ENCODE results near the gene GSN.

The GSN gene

DNA sequence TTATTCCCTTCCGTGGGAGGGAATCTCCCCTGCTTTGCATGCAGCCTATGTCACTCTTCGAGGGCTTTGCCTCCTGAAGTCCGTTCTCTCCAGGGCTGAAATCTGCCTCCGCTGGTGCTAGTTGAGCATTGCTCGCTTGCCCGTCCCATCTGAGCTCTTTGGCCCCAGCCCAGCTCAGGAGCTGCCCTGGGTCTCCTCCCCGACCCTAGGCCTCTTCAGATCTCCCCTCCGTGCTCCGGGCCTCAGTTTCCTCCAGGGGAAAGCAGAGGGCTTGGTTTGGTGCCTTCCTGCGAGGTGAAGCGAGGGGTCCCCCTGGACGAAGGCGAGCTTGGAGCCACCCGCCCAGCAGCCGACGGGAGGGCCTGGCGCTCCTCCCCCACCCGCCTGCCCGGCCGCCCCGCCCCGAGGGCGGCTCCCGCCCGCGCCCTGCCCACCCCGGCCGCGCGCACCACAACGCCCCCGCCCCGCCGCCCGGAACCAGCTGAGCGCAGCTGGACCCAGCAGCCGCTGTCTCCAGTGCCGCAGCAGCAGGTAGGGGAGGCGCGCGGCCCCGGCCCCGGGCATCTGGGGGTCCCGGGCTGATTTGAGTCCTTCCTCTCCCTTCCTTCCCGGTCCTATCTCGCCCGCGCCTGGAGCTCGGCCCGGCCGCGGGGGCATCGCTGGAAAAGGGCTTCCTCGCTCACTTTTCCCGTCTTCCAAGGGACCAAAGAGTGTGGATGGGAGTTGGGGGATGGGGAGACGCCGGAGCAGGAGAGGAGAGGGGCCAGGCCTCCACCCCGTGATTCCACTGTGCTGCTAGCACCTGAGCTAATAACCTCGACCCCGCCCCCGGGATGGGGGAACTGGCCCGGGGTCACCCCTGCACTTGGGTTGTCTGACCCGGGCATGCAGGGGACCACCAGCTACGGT is at the start of gene GSN:
TSS of gene GSN (plus strand) at position 474 of the 909 bp plus-strand sequence. CDS start 33,810 bp downstream, outside the sequence.
- DNase-seq (ENCODE audit: low read depth in 1 of 2, low spot score in 1 of 2): no peak

DNA sequence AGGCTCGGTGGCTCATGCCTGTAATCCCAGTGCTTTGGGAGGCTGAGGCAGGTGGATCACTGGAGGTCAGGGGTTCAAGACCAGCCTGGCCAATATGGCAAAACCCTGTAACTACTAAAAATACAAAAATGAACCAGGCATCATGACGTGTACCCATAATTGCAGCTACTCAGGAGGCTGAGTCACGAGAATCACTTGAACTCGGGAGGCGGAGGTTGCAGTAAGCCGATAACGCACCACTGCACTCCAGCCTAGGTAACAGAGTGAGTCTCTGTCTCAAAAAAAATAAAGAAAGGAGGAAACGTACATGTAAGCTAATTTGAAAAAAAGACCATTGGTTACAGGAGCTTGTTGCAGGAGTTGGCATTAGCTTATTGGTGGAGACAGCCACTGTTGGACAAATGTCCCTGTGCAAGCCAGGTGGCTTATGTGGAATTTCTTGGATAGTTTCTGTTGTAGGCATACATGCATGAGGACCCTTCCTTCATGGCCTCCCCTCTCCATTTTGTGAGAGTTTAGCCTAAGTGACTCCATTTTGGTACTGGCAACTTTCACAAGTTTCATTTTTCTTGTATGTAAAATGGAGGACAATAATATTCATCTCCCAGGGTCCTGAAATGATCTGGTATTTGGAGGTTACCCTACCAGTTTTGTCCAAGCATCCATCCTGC is 49.5 kb upstream of the GSN start:
- DNase-seq (ENCODE audit: low read depth in 1 of 2, low spot score in 1 of 2): no peak

- no peak for DNase-seq (ENCODE audit: low read depth in 1 of 2, low spot score in 1 of 2)
These were observed 48.4 kb upstream of the GSN start for GRCh38 chr9:121219530-121219929.

DNA sequence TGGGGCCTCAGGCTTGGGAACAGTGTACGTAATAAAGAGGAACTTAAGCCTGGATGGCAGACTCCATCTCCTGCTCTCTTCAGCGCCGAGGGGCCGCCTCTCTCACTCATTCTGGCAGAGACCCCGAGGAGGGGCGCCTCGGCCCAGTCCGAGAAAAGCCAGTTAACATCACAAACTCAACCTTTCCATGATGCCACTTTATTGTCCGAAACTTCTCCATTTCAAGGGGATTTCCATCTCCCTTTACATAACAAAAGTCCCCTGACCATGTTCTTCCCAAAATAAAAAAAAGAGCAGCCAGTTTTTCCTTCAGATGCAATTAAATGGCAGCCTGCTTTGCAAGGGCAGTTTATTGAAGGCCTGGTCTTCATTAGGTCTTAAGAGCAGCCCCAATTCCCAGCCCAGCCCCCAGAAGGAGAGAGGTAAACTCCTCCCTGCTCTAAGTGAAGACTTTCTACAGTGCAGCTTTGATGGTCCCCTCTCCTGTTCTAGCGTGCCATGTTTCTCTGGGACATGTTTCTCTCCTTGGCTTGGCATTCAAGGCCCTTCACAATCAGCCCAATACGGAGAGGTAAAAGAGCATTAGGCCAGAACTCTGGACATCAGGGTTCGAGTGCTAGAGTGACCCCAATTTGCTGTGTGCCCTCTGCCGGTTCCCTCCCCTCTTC is 46.8 kb upstream of the GSN start:
- DNase-seq (ENCODE audit: low read depth in 1 of 2, low spot score in 1 of 2): no peak

GRCh38 chr9:121221664-121222055 is 46.3 kb upstream of the GSN start:
- DNase-seq (ENCODE audit: low read depth in 1 of 2, low spot score in 1 of 2): no peak

- no peak for DNase-seq (ENCODE audit: low read depth in 1 of 2, low spot score in 1 of 2)
These were observed 45.3 kb upstream of the GSN start for GRCh38 chr9:121222524-121223171.

- DNase-seq (ENCODE audit: low read depth in 1 of 2, low spot score in 1 of 2): no peak
These were observed 42.7 kb upstream of the GSN start for GRCh38 chr9:121225240-121225639.

DNA sequence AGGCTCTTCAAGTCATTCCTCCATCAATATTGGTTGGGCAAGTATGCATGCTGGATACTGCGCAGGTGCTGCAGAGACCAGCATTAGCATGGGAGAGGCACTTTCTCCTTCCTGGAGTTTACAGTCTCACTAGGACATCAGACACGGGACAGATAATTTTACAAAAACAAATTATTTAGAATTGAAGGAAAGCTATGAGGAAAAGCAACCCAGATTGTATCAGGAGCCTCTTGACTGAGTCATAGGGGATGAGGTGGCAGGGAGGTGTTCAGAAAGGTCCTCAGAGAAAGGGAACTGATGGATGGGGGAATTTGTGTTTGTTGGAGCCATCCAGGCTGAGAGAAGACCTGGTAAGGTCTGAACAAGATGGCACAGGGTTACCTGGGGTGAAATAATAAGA is 41.8 kb upstream of the GSN start:
- DNase-seq (ENCODE audit: low read depth in 1 of 2, low spot score in 1 of 2): no peak

GRCh38 chr9:121227862-121228261 is 40.1 kb upstream of the GSN start:
- DNase-seq (ENCODE audit: low read depth in 1 of 2, low spot score in 1 of 2): no peak

DNA sequence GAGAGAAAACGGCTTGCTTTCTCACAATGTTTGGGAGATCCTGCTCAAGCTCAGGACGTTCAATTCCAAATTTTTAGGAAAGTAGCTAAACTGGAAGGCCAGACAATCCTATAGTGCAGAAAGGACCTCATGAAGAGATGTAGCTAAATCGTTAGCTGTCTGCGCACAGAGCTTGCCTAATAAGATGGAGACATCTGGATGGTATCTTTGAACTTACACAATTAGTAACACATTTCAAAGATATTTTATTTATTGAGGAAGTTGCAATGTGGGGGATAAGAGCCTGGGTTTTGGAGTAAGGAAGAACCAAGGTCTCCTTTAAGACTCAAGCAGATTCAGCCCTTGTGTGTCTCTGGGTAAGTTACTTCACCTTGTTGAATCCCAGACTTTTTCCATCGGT is 37.7 kb upstream of the GSN start:
- DNase-seq (ENCODE audit: low read depth in 1 of 2, low spot score in 1 of 2): no peak

DNA sequence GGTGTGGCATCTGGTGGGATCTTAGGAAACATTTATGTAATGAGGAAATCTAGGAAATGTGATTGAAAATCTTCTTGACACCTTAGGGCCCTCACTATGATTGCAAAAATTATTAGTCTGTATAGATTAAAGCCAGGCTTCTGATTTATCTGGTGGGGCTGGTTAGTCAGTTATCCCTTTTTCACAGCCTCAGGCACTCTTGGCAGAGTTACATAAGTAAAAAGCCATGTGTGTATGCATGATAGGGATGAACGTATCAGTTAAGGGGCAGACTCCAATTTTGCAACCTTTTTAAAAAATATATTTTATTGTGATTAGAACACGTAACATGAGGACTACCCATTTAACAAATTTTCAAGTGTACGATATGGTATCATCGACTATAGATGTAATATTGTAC is 35.7 kb upstream of the GSN start:
- DNase-seq (ENCODE audit: low read depth in 1 of 2, low spot score in 1 of 2): no peak

DNA sequence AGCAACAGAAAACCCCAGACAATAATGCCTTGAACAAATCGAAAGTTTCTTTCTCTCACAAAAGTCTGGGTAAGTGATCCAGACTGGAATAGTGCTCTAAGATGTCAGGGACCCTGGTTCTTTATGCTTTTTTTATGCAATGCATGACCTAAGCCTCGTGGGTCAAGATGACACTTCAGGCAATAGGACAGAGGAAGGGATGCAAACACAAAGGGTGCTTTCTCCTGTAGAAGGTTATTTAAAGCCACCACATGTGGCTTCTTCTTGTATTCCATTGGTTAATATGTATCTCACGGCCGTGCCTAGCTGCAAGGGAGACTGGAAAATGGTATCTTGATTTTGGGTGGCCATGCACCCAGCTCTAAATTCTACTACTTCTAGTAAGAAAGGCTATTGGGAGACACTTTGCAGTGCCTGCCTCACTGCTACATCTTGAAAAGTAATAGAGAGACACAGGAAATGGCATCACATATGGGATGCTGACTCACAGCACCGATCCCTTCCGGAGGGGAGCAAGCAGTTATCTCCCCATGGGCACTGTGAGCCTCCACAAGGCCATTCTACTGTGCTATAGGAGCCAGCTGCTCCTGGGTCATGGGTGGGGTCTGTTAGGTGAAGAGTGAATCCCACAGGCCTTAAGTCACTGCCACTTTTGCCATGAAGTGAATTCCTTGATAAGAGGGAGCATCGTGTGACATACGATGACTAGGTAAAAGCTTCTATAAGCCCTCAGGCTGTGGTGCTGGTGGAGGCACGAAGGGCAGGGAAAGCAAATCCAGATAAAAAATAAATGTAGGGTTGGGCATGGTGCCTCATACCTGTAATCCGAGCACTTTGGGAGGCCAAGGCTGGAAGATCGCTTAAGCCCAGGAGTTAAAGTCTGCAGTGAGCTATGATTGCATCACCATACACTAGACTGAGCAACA is 33.8 kb upstream of the GSN start:
- DNase-seq (ENCODE audit: low read depth in 1 of 2, low spot score in 1 of 2): no peak

DNA sequence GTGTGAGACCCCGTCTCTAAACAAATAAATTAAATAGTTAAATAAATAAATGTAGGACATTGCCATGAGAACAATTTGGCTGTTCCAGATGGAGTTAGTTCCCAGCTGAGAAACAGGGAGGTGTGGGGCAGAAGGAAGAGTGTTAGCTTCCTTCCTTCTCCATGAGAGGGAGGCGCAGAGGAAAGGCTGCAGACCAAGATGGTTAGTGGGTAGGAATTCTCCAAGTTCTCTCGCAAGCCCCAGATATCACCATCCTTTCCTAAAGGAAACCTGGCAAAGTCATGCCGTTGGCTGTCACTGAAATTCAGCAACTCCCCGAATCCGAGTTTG is 33.2 kb upstream of the GSN start:
- DNase-seq (ENCODE audit: low read depth in 1 of 2, low spot score in 1 of 2): no peak

- DNase-seq (ENCODE audit: low read depth in 1 of 2, low spot score in 1 of 2): no peak
These were observed 32.5 kb upstream of the GSN start for GRCh38 chr9:121235512-121235911.

GRCh38 chr9:121237916-121238315 is 30.0 kb upstream of the GSN start:
- no peak for DNase-seq (ENCODE audit: low read depth in 1 of 2, low spot score in 1 of 2)

- no peak for DNase-seq (ENCODE audit: low read depth in 1 of 2, low spot score in 1 of 2)
These were observed 28.9 kb upstream of the GSN start for GRCh38 chr9:121239071-121239470.

GRCh38 chr9:121239851-121240250 is 28.1 kb upstream of the GSN start:
- no peak for DNase-seq (ENCODE audit: low read depth in 1 of 2, low spot score in 1 of 2)

- DNase-seq (ENCODE audit: low read depth in 1 of 2, low spot score in 1 of 2): no peak
These were observed 27.4 kb upstream of the GSN start for GRCh38 chr9:121240472-121241135.

DNA sequence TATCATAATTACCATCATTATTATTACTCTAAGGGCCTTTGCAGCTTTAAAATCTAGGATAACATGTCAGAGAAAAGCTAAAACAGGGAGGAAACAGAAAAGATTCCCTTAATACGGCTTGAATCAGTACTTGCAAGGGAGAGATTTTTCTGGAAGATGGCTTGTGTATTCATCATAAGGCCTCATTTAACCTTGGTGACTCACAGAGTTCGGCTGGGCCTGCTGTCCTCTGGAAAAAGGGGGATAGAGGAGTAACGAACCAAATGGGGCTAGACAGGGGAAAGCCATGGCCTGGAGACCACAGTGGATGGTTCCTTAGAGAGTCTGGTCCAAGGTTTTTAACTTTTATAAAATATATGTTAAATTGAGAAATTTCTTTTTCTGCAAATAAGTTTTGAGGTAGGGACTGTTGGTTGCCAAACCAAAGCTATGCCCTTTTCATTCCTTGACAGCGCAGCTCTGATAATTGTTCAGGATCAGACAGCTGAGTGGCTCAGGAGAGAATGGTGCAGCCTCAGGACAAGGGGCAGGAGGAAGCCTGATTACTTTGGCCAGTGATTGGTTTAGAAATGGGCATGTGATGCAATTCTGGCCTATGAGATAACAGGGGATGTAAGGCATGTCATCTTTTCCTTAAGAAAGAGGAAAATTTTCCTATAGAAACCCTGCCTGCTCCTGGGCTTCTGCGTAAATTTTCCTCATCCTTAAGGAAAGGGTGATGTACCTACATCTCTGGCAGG is 25.6 kb upstream of the GSN start:
- no peak for DNase-seq (ENCODE audit: low read depth in 1 of 2, low spot score in 1 of 2)

Data from activated CD4-positive, alpha-beta T cell treated with anti-CD3 and anti-CD28 coated beads, Interleukin-2, amount 50 U/mL, for 24 hours (primary cell).